Fibroblast of the conjunctiva (primary cell): ENCODE measurements around the gene STRN3.
"Not testable (repeated sequence)": the region's sequence is repeated elsewhere in the genome, so short reads cannot be mapped to it uniquely, and the experiment has no call there.

Experiments used
- DNase-seq: peaks from one replicate; pipeline ENCODE4 v3.0.0-alpha.2; 2010; ENCODE audit warnings: low read depth

The STRN3 gene

DNA sequence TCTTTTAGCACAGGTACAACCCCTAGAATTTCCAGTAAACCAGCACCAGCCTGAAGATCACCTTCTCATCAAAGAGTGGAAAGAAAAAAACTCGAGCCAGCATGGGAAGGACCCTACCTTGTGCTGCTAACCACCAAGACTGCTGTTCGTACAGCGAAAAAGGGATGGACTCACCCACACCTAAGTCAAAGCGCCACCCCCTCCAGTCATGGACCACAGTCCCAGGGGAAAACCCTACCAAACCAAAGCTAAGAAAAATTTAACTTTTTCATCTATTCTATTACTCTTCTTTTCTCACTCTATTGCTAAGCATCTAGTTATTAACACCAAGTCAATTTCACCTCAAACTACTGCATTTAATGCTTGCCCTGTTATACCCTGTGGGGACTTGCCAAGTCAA lies 56.4 kb downstream of the STRN3 start:
- not testable (repeated sequence) for DNase-seq

DNA sequence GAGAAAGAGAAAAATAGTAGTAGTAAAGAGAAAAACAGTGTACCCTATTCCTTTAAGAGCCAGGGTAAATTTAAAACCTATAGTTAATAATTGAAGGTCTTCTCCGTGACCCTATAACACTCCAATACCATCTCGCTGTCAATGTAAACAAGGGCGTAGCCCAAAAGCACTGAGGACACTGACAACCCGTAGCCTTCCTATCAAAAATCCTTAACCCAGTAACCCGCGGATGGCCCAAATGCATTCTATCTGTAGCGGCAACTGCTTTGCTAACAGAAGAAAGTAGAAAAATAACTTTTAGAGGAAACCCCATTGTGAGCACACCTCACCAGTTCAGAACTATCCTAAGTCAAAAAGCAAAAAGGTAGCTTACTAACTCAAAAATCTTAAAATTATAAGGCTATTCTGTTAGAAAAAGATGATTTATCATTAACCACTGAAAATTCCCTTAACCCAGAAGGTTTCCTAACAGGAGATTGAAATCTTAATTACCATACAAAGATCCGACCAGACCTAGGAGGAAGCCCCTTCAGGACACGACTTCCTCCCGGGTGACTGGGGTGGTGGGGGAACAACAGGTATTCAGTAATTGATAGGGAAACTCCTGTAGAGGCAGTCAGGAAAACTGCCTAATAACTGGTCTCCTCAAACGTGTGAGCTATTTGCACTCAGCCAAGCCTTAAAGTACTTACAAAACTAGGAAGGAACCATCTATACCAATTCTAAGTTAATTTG lies 58.6 kb downstream of the STRN3 start:
- DNase-seq, result not testable (repeated sequence)

DNA sequence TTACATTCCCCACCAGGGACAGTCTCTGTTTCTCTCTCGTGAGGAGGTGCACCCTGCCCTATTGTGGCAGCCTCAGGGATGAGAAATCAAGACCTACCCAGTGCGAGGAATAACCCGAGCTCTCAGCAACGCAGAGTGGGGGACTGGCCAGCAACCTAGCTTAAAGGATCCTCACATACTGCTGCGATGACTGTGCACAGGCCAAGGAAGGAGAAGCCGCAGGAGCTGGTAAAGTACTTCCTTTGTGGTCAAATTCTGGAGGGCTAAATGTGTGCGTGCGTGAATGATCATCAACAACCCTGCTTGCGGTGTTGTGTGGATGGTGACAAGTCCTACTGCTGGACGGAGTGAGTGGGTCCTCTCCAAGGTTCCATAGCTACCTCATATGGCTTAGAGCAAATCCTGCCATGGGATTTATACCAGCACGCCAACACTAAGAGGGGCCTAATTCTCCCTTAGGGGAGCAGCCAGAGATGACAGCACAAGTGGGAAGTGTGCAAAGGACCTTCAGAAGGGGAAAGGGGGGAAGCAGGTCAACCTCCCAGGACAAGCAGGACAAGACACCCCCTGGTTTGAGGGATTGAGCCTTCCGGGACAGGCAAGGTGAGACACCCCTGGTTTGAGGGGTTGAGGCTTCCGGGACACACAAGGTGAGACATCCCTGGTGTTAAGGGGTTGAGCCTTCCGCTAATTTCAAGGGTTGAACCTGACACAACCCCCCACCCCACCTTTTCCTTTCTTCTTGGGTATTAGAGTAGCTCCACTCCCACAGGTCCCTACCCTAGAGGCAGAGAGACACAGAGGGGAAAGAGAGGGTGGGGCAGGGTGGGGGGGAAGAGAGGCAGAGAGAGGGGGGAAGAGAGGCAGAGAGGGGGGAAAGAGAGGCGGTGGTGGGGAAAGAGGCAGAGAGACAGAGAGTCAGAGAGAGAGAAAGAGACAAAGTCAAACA lies 59.5 kb downstream of the STRN3 start:
- DNase-seq, result no peak

DNA sequence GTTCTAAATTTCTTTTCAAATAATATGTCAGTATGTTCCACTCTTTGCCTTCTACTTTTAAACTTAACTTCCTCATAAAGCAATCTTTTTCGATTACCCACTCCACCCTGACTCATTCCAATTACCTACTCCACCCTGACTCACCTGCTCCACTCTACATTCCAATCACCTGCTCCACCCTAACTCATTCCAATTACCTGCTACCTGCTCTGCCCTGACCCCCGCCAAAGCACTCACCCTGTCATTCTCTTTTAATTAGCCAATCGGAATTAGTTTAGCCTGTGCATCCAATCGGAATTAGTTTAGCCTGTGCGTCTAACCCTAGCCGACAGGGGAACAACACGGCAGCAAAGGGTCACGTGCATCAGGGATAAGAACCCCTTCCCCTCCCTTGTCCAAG lies 60.3 kb downstream of the STRN3 start:
- not testable (repeated sequence) for DNase-seq

DNA sequence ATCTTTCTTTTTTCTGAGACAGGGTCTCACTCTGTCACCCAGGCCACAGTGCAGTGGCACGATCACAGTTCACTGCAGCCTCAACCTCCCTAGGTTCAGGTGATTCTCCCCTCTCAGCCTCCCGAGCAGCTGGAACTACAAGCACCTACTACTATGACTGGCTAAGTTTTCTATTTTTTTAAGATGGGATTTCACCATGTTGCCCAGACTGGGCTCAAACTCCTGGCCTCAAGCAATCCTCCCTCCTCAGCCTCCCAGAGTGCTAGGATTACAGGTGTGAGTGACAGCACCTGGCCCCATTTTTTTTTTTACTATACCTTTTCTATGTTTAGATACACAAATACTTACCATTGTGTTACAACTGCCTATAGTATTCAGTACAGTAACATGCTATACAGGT lies 63.6 kb downstream of the STRN3 start:
- not testable (repeated sequence) for DNase-seq

DNA sequence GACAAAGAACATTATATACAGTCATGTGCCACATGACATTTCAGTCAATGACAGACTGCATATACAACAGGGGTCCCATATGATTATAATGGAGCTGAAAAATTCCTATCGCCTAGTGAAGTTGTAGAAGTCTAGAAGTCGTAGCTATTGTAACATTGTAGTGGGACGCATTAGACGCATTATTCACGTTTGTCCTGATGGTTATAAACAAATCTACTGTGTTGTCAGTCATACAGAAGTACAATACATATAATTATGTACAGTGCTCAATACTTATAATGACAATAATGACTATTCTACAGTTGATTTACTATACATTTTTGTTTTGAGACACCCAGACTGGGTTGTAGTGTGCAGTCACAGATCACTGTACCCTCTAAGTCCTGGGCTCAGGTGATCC lies 64.8 kb downstream of the STRN3 start:
- no peak for DNase-seq

DNA sequence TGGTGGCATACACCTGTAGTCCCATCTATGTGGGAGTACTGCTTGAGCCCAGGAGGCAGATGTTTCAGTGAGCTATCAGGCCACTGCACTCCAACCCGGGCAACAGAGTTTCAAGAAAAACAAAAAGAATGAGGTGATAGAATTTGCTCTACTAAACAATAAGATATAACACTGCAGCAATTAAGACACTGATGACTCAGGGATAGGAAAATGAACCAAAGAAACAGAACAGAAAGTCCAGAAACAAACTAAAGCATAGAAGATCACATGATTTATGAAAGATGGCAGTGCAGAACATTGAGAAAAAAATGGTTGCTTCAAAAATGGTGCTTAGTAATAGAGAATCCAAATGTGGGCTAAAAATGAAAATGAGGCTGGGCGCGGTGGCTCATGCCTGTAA lies 66.0 kb downstream of the STRN3 start:
- DNase-seq, result no peak

DNA sequence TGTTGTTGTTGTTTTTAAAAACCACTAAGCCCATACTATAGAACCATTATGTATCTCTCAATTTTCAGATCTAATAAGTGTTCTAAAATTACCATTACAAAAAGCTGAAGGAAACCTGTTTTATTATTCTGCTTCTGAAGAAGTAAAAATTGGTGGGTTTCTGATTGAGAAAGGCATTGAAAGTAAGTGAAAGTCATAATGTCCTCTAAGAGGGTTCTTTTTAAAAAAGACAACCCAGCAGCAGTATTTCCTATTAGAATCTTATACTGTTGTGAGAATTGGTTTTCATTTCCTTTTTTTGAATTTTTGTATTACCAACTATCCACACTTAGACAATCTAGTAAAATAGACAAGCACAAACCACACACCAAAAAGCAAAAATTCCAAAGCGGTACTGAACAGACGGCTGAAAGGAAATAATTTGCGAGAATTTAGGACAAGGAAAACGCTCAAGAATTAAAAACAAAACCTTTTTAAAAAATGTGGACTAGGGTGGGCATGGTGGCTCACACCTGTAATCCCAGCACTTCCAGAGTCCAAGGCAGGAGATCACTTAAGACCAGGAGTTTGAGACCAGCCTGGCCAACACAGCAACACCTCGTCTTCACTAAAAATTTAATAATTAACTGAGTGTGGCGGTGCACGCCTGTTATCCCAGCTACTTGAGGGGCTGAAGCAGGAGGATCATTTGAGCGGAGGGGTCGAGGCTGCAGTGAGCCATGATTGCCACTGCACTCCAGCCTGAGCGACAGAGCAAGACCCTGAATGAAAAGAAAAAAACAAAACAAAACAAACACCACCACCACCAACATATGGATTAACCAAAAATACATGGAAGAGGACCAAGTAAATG lies 67.4 kb downstream of the STRN3 start:
- no peak for DNase-seq

DNA sequence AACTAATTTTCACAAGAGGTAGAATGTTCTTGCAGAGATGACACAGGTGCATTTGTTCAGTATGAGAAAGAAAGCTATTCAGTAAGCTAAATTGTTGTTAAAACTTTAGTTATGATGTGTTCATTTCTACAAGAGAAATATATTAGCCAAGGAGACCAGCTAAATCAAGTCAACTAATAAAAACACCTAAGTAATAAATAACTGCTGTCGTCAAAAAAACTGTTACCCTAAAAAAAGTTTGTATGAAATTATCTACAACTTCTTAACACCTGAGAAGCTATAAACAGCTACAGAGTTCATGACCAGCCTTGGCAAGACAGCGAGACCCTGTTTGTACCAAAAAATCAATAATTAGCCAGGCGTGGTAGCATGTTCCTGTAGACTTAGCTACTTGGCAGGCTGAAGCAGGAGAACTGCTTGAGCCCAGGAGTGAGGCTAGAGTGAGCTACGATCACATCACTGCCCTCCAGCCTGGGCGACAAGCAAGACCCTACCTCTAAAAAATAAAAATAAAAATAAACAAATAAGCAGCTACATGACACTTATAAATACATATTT lies 68.3 kb downstream of the STRN3 start:
- DNase-seq, result no peak

DNA sequence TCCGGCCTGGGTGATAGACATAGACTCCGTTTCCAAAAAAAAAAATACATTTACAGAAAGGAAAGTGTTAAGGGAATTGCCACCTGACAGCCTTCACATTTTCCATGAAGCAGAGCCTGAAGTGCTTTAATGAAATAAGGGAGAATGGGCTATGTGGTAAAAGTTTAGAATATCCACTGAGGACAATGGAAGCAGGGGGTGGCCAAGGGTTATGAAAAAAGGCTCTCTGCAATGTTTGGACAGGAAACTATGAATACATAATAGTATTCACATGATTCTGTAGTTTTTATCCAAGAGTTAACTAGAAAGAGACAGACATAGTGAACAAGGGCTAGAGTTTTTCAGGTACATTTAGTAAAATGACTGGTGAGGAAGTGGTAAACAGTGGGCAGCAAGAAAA lies 76.5 kb downstream of the STRN3 start:
- DNase-seq, result no peak

DNA sequence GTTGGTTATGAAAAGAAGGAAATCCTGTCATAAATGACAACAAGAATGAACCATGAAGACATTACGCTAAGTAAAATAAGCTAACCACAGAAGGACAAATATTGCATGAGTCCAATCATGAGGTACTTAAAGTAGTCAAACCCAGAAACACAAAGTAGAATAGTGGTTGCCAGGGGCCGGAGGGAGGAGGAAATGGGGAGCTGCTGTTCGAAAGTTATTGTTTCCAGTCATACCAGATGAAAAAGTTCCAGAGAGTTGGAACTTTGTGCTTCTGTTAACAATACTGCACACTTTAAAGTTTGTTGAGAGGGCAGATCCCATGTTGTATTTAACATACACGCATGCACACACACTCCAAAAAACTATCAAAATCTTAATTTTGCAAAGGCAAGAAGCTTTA lies 82.5 kb downstream of the STRN3 start:
- no peak for DNase-seq

DNA sequence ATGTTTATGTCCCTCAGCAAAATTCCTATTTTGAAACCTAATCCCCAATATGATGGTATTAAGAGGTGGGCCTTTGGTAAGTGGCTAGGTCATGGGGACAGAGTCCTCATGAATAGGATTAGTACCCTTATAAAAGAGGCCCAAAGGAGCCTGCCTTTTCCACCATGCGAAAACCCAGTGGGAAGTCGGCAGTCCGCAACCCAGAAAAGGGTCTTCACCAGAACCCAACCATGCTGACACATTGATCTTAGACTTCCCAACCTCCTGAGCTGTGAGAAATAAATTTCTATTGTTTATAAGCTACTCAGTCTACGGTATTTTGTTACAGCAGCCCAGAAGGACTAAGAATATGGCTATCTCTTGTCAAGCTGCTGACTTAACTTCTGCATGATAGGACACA lies 85.3 kb downstream of the STRN3 start:
- no peak for DNase-seq

DNA sequence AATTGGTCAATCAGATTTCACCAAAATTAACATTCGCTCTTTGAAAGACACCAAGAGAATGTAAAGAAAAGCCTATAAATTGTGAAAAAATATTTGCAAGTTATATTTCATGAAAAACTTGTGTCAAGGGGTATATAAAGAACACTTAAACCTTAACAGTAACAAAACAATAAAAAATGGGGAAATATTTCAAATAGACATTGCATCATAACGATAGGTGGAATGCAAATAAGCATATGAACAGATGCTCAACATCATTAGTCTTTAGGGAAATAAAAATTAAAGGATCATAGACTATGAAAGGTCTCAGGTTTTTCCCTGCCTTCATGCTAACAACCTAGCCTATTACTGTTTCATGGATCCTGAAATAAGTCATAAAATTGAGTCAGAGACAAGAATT lies 87.6 kb downstream of the STRN3 start:
- DNase-seq, result no peak

DNA sequence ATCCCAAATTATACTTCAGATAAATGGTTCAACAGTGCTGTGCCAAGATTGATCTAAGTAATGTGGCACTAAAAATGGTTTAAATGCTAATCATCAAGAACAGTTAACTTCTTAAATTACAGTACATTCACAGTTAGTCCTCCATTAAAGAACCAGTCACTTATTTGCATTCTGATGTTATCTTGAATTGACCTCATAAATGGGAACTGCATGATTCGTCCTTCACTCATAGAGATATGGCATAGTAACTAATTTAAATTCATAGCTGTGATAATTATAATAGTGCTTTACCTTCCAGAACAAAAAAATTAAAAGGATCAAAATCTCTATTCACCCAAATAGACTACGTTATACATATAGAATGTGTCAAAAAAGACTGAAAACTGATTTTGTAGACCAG lies 90.7 kb downstream of the STRN3 start:
- no peak for DNase-seq

DNA sequence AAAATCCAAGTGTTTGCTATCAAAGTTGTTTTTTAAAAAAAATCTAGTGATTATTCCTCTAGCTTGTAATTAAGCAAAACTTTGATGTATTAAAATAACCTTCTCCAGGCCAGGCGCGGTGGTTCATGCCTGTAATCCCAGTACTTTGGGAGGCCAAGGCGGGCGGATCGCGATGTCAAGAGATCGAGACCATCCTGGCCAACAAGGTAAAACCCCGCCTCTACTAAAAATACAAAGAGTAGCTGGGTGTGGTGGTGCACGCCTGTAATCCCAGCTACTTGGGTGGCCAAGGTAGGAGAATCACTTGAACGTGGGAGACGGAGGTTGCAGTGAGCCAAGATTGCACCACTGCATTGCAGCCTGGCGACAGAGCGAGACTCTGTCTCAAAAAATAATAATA lies 92.2 kb downstream of the STRN3 start:
- not testable (repeated sequence) for DNase-seq

DNA sequence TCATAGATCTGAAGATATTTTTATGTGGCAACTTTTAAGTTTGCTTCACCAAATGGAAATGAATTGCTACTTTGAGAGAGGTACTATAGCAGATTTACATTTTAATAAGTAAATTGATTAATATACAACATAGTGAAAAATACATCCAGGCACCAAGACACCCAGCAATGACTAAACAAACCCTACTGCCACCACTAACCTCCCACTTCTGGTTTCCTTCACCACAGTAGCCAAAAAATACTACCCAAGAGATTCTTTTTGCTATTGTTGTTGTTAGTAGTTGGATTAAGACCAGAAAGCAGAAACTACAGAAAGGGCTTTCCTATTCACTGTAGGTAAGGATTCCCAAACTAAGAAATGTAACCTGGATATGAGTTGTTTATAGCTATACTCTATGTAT lies 97.7 kb downstream of the STRN3 start:
- no peak for DNase-seq

DNA sequence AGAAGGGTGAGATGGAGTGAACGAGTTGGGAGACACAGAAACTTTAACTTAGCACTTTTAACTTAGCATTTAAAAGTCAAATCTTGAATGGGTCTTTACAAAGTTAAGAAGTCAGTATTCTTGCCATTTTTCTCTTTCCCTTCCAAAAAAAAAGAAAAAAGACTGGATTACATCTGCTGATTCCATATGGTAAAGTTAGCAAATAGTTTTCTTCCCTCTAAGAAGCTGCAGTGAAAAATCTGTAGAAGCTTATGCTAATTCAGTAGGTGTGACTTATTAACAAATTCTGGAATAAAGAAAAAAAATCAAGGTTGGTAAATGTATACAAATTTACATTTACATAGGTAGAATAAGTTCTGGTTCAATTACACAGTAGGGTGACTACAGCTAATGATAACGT lies 100.9 kb downstream of the STRN3 start:
- DNase-seq, result no peak

DNA sequence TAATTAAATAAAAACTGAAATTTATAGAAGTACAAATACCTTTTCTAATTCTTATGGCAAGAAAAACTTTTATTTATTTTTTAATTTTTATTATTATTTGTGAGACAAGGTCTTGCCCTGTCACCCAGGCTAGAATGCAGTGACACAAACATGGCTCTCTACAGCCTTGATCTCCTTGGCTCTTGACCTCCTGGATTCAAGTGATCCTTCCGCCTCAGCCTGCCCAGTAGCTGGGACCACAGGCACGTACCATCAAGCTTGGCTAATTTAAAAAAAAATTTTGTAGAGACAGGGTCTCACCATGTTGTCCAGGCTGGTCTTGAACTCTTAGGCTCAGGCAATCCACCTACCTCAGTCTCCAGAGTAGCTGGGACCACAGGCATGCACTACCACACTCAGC lies 104.4 kb downstream of the STRN3 start:
- DNase-seq, result no peak

DNA sequence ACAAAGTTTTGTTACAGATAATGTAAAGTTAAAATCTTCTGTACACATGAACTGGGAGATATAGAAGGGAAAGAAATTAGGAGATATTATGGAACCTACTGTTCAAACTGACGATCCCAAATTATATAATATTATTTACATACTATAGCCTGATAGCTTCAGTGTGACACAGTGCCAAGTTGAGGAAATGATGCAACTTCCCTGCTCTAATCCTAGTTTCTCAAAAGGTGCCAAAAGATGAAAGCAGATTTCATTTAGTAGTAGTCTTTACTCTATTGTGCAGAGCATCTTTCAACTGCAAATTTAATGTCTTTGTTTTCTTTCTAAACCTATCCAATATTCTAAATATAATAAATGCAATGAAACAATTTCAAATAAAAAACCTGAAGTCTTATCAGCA lies 104.9 kb downstream of the STRN3 start:
- peak; percentile 30 for DNase-seq

DNA sequence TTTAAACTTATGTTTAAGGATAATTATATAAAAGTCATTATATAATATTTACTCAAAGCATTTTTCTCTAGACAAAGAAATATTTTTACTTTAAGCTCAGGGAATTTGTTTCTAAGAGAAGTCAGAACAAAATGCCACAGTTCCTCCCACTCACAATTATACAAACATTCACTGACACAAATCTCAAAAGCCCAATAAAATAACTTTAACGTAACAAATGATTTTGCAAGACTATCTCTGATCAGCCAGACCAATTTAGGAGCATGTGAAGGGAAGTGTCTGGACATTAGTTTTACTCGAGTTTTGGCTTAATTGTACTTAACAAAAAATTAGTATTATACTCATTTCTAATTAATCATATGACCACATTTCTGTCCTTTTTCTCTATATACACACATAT lies 110.6 kb downstream of the STRN3 start:
- DNase-seq, result no peak

DNA sequence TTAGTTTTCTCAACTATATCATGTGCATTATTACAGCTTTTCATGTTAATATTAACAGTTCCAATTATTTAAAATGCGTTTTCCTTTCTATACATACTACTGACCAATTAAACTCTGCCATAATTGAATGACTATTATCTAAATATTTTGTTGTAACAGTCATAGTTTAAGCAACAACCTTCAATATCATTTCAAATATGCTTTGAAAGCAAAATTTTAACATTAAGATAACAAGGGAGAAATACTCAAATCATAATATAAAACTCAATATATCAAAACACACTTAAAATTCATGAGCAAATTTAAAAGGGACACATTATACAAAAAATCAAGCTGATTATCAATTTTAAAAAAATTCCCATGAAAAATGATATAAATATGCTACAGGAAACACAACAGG lies 111.4 kb downstream of the STRN3 start:
- DNase-seq, result no peak

DNA sequence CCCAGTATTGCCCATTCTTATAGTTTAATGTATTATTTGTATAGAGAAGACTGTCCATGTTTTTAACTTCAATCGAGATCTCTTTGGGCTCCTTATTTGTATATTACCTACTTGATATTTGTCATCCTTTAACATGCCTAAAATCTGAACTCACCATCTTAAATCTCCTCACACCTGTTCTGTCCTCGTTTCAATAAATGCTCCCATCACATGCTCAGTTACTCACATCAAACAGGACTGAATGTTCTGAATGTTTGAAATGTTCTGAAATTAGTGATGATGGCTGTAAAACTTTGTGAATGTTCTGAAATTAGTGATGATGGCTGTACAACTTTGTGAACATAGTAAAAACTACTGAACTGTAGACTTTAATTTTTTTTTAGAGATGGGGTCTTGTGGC lies 117.4 kb downstream of the STRN3 start:
- DNase-seq, result no peak
